ENCODE results near the gene KCNJ8.

The KCNJ8 gene

GRCh38 chr12:21718944-21719650 lies 55.4 kb downstream of the KCNJ8 start:
- no peak overlapping the region for H3K4me3 ChIP-seq (ENCODE audit: low read depth, low read length)
- no peak for TF ChIP-seq CTCF (IDR thresholded peaks at IDR 0.05; ENCODE audit: low read depth, low read length)
- in situ Hi-C loops (cut with HindIII; ENCODE audit: low sequenced_read_pairs), result no loop called here
- DNase-seq (ENCODE audit: low read depth, low spot score), result no peak

GRCh38 chr12:21718403-21718802 lies 56.1 kb downstream of the KCNJ8 start:
- in situ Hi-C loops (cut with HindIII; ENCODE audit: low sequenced_read_pairs), result no loop called here
- TF ChIP-seq CTCF (IDR thresholded peaks at IDR 0.05; ENCODE audit: low read depth, low read length), result no peak
- DNase-seq (ENCODE audit: low read depth, low spot score), result no peak
- no peak overlapping the region for H3K4me3 ChIP-seq (ENCODE audit: low read depth, low read length)

GRCh38 chr12:21717767-21718166 lies 56.7 kb downstream of the KCNJ8 start:
- no peak overlapping the region for H3K4me3 ChIP-seq (ENCODE audit: low read depth, low read length)
- DNase-seq (ENCODE audit: low read depth, low spot score), result no peak
- in situ Hi-C loops (cut with HindIII; ENCODE audit: low sequenced_read_pairs), result no loop called here
- no peak for TF ChIP-seq CTCF (IDR thresholded peaks at IDR 0.05; ENCODE audit: low read depth, low read length)

- in situ Hi-C loops (cut with HindIII; ENCODE audit: low sequenced_read_pairs), result no loop called here
- no peak overlapping the region for H3K4me3 ChIP-seq (ENCODE audit: low read depth, low read length)
- TF ChIP-seq CTCF (IDR thresholded peaks at IDR 0.05; ENCODE audit: low read depth, low read length), result no peak
- DNase-seq (ENCODE audit: low read depth, low spot score), result no peak
These were observed 59.1 kb downstream of the KCNJ8 start for GRCh38 chr12:21715386-21715785.

Data from astrocyte of the spinal cord (primary cell).